Caco-2 (cell line): ENCODE measurements around the gene SPINT1. TPM values are rescaled to one million over a fixed set of nuclear protein-coding genes. Genes with fewer than 3 reads are reported as not detected.

ENCODE experiments used
- BruUV-seq: library from RNA; stranded (reverse); fragments of 400-500 nt; replicated peaks from 2 replicates; lab custom pipeline; 2021; lab: Mats Ljungman, UMichigan
- CTCF ChIA-PET: fragments of 300-600 bp; sonication (Branson Sonifier 250); formaldehyde crosslinking; loops from one replicate; lab custom pipeline; 2022; ENCODE audit warnings: antibody characterized with exemption; lab: Charles Lee
- POLR2A ChIA-PET: fragments of 300-600 bp; sonication (Branson Sonifier 250); formaldehyde crosslinking; loops from one replicate; lab custom pipeline; 2022; ENCODE audit warnings: antibody characterized with exemption; lab: Charles Lee
- DNase-seq, 2 experiments: peaks; one replicate each; pipeline versions ENCODE4 v3.0.0 to v3.0.0-alpha.2; 2020 to 2022
- H3K27me3 ChIP-seq: replicated peaks from 2 replicates; pipeline ENCODE4 v1.6.0; 2011; ENCODE audit warnings: low read length; ENCODE audit not compliant: control insufficient read depth, insufficient read depth
- H3K36me3 ChIP-seq: 2 replicates; pipeline ENCODE4 v1.5.1; 2011; ENCODE audit warnings: low read length; ENCODE audit not compliant: control insufficient read depth, insufficient read depth
- H3K4me1 ChIP-seq: fragments of 250-450 bp; sonication (Bioruptor Pico); 2 replicates; pipeline ENCODE4 v1.5.1; 2020; ENCODE audit warnings: mild to moderate bottlenecking
- H3K4me3 ChIP-seq: 2 replicates; pipeline ENCODE4 v1.5.1; 2011; ENCODE audit warnings: low read depth, mild to moderate bottlenecking, control low read depth, low read length
- H3K9me3 ChIP-seq: fragments of 250-450 bp; sonication (Bioruptor Pico); 2 replicates; pipeline ENCODE4 v1.5.1; 2020; ENCODE audit warnings: mild to moderate bottlenecking, moderate library complexity
- H3K27ac Mint-ChIP-seq: one replicate; pipeline ENCODE4 v1.8.0; 2022; ENCODE audit warnings: mixed read lengths; ENCODE audit not compliant: unreplicated experiment
- H3K27me3 Mint-ChIP-seq: one replicate; pipeline ENCODE4 v1.8.0; 2022; ENCODE audit warnings: mixed read lengths; ENCODE audit not compliant: insufficient read depth, unreplicated experiment
- H3K36me3 Mint-ChIP-seq: one replicate; pipeline ENCODE4 v1.8.0; 2022; ENCODE audit warnings: mild to moderate bottlenecking, mixed read lengths; ENCODE audit not compliant: insufficient read depth, unreplicated experiment
- H3K4me1 Mint-ChIP-seq: one replicate; pipeline ENCODE4 v1.8.0; 2022; ENCODE audit warnings: low read depth, mixed read lengths; ENCODE audit not compliant: unreplicated experiment
- H3K4me3 Mint-ChIP-seq: one replicate; pipeline ENCODE4 v1.8.0; 2022; ENCODE audit warnings: mild to moderate bottlenecking, moderate library complexity, mixed read lengths; ENCODE audit not compliant: unreplicated experiment
- H3K9me3 Mint-ChIP-seq: one replicate; pipeline ENCODE4 v1.8.0; 2022; ENCODE audit warnings: mixed read lengths; ENCODE audit not compliant: unreplicated experiment
- intact Hi-C: fragments of 100-400 bp; cut with micrococcal nuclease; formaldehyde crosslinking; loops from one replicate; pipeline ENCODE4 v1.10.0; 2022; ENCODE audit not compliant: unreplicated experiment
- total RNA-seq: library from RNA; stranded (reverse); gene quantifications from 2 replicates; pipeline ENCODE4 v1.2.3, GENCODE V29; 2022
- TF ChIP-seq, protein P1 (sequence below), 2 experiments: fragments of 200-600 bp in 1 of 2; IDR thresholded peaks; 1 replicate in 1 of 2; 2 replicates in 1 of 2; pipeline versions ENCODE4 v1.5.1 to v1.8.0; 2011 to 2022; ENCODE audit warnings: antibody characterized with exemption in 1 of 2, control low read depth in 1 of 2, inconsistent platforms in 1 of 2, low read depth in 1 of 2, low read length in 1 of 2, mild to moderate bottlenecking in 1 of 2, moderate library complexity in 1 of 2; ENCODE audit not compliant: insufficient read depth in 1 of 2, severe bottlenecking in 1 of 2, unreplicated experiment in 1 of 2

The SPINT1 gene
- total RNA-seq, 1 experiment from 2014 or later, result 305 TPM

DNA sequence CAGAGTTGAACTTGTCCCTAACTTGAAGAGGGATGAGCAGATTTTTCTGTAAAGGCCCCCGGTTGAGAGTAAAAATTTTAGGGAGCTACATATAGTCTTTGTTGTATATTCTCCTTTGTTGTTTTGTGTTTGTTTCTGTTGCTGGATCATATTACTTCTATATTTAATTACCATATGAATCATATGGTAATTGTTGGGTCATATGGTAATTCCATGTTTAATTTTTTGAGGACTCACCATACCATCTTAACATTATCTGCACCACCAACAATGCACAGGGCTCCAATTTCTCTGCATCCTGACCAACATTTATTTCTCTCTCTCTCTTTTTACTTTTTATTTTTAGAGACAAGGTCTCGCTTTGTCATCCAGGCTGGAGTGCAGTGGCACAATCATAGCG is 44.3 kb upstream of the SPINT1 start:
- H3K36me3 ChIP-seq, result no peaks in the 10 kb centered on the region
- no TSS peak for BruUV-seq
- intact Hi-C loops, result no loop called here
- DNase-seq, result no peak
- H3K27ac Mint-ChIP-seq, result no peak overlapping the region
- peaks cover 9% of the 10 kb centered on the region for H3K36me3 Mint-ChIP-seq
- H3K4me3 ChIP-seq, result no peak overlapping the region
- TF ChIP-seq, protein P1, sequence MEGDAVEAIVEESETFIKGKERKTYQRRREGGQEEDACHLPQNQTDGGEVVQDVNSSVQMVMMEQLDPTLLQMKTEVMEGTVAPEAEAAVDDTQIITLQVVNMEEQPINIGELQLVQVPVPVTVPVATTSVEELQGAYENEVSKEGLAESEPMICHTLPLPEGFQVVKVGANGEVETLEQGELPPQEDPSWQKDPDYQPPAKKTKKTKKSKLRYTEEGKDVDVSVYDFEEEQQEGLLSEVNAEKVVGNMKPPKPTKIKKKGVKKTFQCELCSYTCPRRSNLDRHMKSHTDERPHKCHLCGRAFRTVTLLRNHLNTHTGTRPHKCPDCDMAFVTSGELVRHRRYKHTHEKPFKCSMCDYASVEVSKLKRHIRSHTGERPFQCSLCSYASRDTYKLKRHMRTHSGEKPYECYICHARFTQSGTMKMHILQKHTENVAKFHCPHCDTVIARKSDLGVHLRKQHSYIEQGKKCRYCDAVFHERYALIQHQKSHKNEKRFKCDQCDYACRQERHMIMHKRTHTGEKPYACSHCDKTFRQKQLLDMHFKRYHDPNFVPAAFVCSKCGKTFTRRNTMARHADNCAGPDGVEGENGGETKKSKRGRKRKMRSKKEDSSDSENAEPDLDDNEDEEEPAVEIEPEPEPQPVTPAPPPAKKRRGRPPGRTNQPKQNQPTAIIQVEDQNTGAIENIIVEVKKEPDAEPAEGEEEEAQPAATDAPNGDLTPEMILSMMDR (IDR thresholded peaks at IDR 0.05; ENCODE audit: insufficient read depth in 1 of 2, low read depth in 1 of 2, low read length in 1 of 2, severe bottlenecking in 1 of 2, unreplicated experiment in 1 of 2), result no peak
- ChIA-PET CTCF (interaction anchor here (0.6 kb wide), 2 partner anchors 48 to 419 kb away, joined by 3 to 8 read pairs; no protein-coding TSS in a partner anchor), POLR2A (interaction anchor here (1.2 kb wide), 1 partner anchor 95 kb away, joined by 3 read pairs; the partner anchor contains the start of gene VPS18)
- H3K27me3 ChIP-seq, result no peaks in the 10 kb centered on the region
- peaks cover 18% of the 10 kb centered on the region for H3K4me1 Mint-ChIP-seq
- H3K4me1 ChIP-seq, result peaks cover 16% of the 10 kb centered on the region
- no peaks in the 10 kb centered on the region for H3K27me3 Mint-ChIP-seq
- no peaks in the 10 kb centered on the region for H3K9me3 ChIP-seq
- H3K9me3 Mint-ChIP-seq, result no peaks in the 10 kb centered on the region
- no peak overlapping the region for H3K4me3 Mint-ChIP-seq

- H3K9me3 Mint-ChIP-seq, result no peaks in the 10 kb centered on the region
- no peaks in the 10 kb centered on the region for H3K27me3 ChIP-seq
- BruUV-seq, result no TSS peak
- H3K4me1 ChIP-seq, result peaks cover 8% of the 10 kb centered on the region
- TF ChIP-seq, protein P1 (IDR thresholded peaks at IDR 0.05; ENCODE audit: insufficient read depth in 1 of 2, low read depth in 1 of 2, low read length in 1 of 2, severe bottlenecking in 1 of 2, unreplicated experiment in 1 of 2), result no peak
- H3K9me3 ChIP-seq, result no peaks in the 10 kb centered on the region
- peaks cover 16% of the 10 kb centered on the region for H3K36me3 Mint-ChIP-seq
- intact Hi-C loops, result no loop called here
- H3K4me3 ChIP-seq, result no peak overlapping the region
- peaks cover 5% of the 10 kb centered on the region for H3K4me1 Mint-ChIP-seq
- POLR2A ChIA-PET, result no interaction called here
- no peaks in the 10 kb centered on the region for H3K27me3 Mint-ChIP-seq
- no peak overlapping the region for H3K27ac Mint-ChIP-seq
- no peaks in the 10 kb centered on the region for H3K36me3 ChIP-seq
- H3K4me3 Mint-ChIP-seq, result no peak overlapping the region
- CTCF ChIA-PET, result interaction anchor here (1.2 kb wide), 1 partner anchor 17 kb away, joined by 4 read pairs; no protein-coding TSS in a partner anchor
- DNase-seq, result no peak
Measured at GRCh38 chr15:40803076-40803475, 40.8 kb upstream of the SPINT1 start.

GRCh38 chr15:40803688-40804087 is 40.2 kb upstream of the SPINT1 start:
- H3K27ac Mint-ChIP-seq, result no peak overlapping the region
- H3K27me3 ChIP-seq, result no peaks in the 10 kb centered on the region
- no peak overlapping the region for H3K4me3 ChIP-seq
- no peak overlapping the region for H3K4me3 Mint-ChIP-seq
- POLR2A ChIA-PET, result no interaction called here
- intact Hi-C loops, result no loop called here
- no peaks in the 10 kb centered on the region for H3K9me3 Mint-ChIP-seq
- no peaks in the 10 kb centered on the region for H3K27me3 Mint-ChIP-seq
- TF ChIP-seq, protein P1 (IDR thresholded peaks at IDR 0.05; ENCODE audit: insufficient read depth in 1 of 2, low read depth in 1 of 2, low read length in 1 of 2, severe bottlenecking in 1 of 2, unreplicated experiment in 1 of 2), result no peak
- CTCF ChIA-PET, result interaction anchor here (0.7 to 1.2 kb wide), 2 partner anchors 8 to 18 kb away, joined by 3 to 4 read pairs; no protein-coding TSS in a partner anchor
- no peaks in the 10 kb centered on the region for H3K9me3 ChIP-seq
- no peak for DNase-seq
- peaks cover 16% of the 10 kb centered on the region for H3K36me3 Mint-ChIP-seq
- H3K4me1 ChIP-seq, result peaks cover 6% of the 10 kb centered on the region; the same call in 1 of the 2 replicates
- no peaks in the 10 kb centered on the region for H3K4me1 Mint-ChIP-seq
- no peaks in the 10 kb centered on the region for H3K36me3 ChIP-seq
- no TSS peak for BruUV-seq
